ENCODE results near the gene UBE2L5.
A peak's percentile ranks its signal among the peaks of the same experiment; 100 is the strongest.

The UBE2L5 gene

GRCh38 chr13:30406779-30407416, 15.4 kb upstream of the UBE2L5 start:
- H3K9me3 ChIP-seq (ENCODE audit: control insufficient read depth, insufficient read depth, low read depth, low read length), result no peaks in the 10 kb centered on the region
- H3K27ac ChIP-seq (ENCODE audit: low read depth, low read length), result no peak overlapping the region
- H3K9ac ChIP-seq (ENCODE audit: low read length), result no peak overlapping the region

GRCh38 chr13:30408319-30409101, 13.8 kb upstream of the UBE2L5 start:
- H3K9me3 ChIP-seq (ENCODE audit: control insufficient read depth, insufficient read depth, low read depth, low read length), result no peaks in the 10 kb centered on the region
- peak overlapping the region; percentile 31 for H3K9ac ChIP-seq (ENCODE audit: low read length)
- no peaks in the 10 kb centered on the region for H3K36me3 ChIP-seq (ENCODE audit: control insufficient read depth, insufficient read depth, low read length)
- peaks cover 12% of the 10 kb centered on the region for H3K27me3 ChIP-seq (ENCODE audit: control insufficient read depth, insufficient read depth, low read length)
- peaks cover 13% of the 10 kb centered on the region for H3K4me1 ChIP-seq (ENCODE audit: control insufficient read depth, insufficient read depth, low read length)
- H3K4me3 ChIP-seq (ENCODE audit: low read depth, low read length), result peak overlapping the region; percentile 43
- H3K27ac ChIP-seq (ENCODE audit: low read depth, low read length), result no peak overlapping the region

More at GRCh38 chr13:30406779-30407416, 15.4 kb upstream of the UBE2L5 start:
- Histone ChIP-seq H3K4me3 (ENCODE audit: low read depth, low read length) (no peak overlapping the region), H3K36me3 (ENCODE audit: control insufficient read depth, insufficient read depth, low read length) (no peaks in the 10 kb centered on the region), H3K27me3 (ENCODE audit: control insufficient read depth, insufficient read depth, low read length) (peaks cover 12% of the 10 kb centered on the region), H3K4me1 (ENCODE audit: control insufficient read depth, insufficient read depth, low read length) (peaks cover 15% of the 10 kb centered on the region)

- Histone ChIP-seq H3K9ac (ENCODE audit: low read length) (no peak overlapping the region), H3K4me1 (ENCODE audit: control insufficient read depth, insufficient read depth, low read length) (peaks cover 13% of the 10 kb centered on the region), H3K27me3 (ENCODE audit: control insufficient read depth, insufficient read depth, low read length) (peaks cover 12% of the 10 kb centered on the region), H3K27ac (ENCODE audit: low read depth, low read length) (no peak overlapping the region), H3K36me3 (ENCODE audit: control insufficient read depth, insufficient read depth, low read length) (no peaks in the 10 kb centered on the region), H3K9me3 (ENCODE audit: control insufficient read depth, insufficient read depth, low read depth, low read length) (no peaks in the 10 kb centered on the region), H3K4me3 (ENCODE audit: low read depth, low read length) (no peak overlapping the region)
Observed at GRCh38 chr13:30409886-30410704, 12.2 kb upstream of the UBE2L5 start.

GRCh38 chr13:30410705-30411125, 11.6 kb upstream of the UBE2L5 start:
- H3K9me3 ChIP-seq (ENCODE audit: control insufficient read depth, insufficient read depth, low read depth, low read length), result no peaks in the 10 kb centered on the region
- H3K36me3 ChIP-seq (ENCODE audit: control insufficient read depth, insufficient read depth, low read length), result no peaks in the 10 kb centered on the region
- no peak overlapping the region for H3K9ac ChIP-seq (ENCODE audit: low read length)
- no peak overlapping the region for H3K4me3 ChIP-seq (ENCODE audit: low read depth, low read length)
- no peak overlapping the region for H3K27ac ChIP-seq (ENCODE audit: low read depth, low read length)
- H3K4me1 ChIP-seq (ENCODE audit: control insufficient read depth, insufficient read depth, low read length), result peaks cover 13% of the 10 kb centered on the region
- peaks cover 12% of the 10 kb centered on the region for H3K27me3 ChIP-seq (ENCODE audit: control insufficient read depth, insufficient read depth, low read length)

GRCh38 chr13:30412346-30412745, 9.9 kb upstream of the UBE2L5 start:
- H3K36me3 ChIP-seq (ENCODE audit: control insufficient read depth, insufficient read depth, low read length), result no peaks in the 10 kb centered on the region
- no peak overlapping the region for H3K9ac ChIP-seq (ENCODE audit: low read length)
- H3K4me1 ChIP-seq (ENCODE audit: control insufficient read depth, insufficient read depth, low read length), result peaks cover 13% of the 10 kb centered on the region
- H3K27ac ChIP-seq (ENCODE audit: low read depth, low read length), result no peak overlapping the region
- no peaks in the 10 kb centered on the region for H3K9me3 ChIP-seq (ENCODE audit: control insufficient read depth, insufficient read depth, low read depth, low read length)
- H3K27me3 ChIP-seq (ENCODE audit: control insufficient read depth, insufficient read depth, low read length), result peaks cover 12% of the 10 kb centered on the region
- H3K4me3 ChIP-seq (ENCODE audit: low read depth, low read length), result no peak overlapping the region

- Histone ChIP-seq H3K36me3 (ENCODE audit: control insufficient read depth, insufficient read depth, low read length) (no peaks in the 10 kb centered on the region), H3K9me3 (ENCODE audit: control insufficient read depth, insufficient read depth, low read depth, low read length) (no peaks in the 10 kb centered on the region), H3K9ac (ENCODE audit: low read length) (no peak overlapping the region), H3K27me3 (ENCODE audit: control insufficient read depth, insufficient read depth, low read length) (peaks cover 10% of the 10 kb centered on the region), H3K4me3 (ENCODE audit: low read depth, low read length) (no peak overlapping the region), H3K27ac (ENCODE audit: low read depth, low read length) (no peak overlapping the region), H3K4me1 (ENCODE audit: control insufficient read depth, insufficient read depth, low read length) (peaks cover 7% of the 10 kb centered on the region)
Observed at GRCh38 chr13:30413842-30414241, 8.5 kb upstream of the UBE2L5 start.

GRCh38 chr13:30415430-30416030, 6.8 kb upstream of the UBE2L5 start:
- H3K9ac ChIP-seq (ENCODE audit: low read length), result no peak overlapping the region
- H3K9me3 ChIP-seq (ENCODE audit: control insufficient read depth, insufficient read depth, low read depth, low read length), result no peaks in the 10 kb centered on the region
- H3K4me1 ChIP-seq (ENCODE audit: control insufficient read depth, insufficient read depth, low read length), result peaks cover 2% of the 10 kb centered on the region; the same call in 1 of the 2 replicates
- no peak overlapping the region for H3K4me3 ChIP-seq (ENCODE audit: low read depth, low read length)
- no peaks in the 10 kb centered on the region for H3K36me3 ChIP-seq (ENCODE audit: control insufficient read depth, insufficient read depth, low read length)
- peaks cover 13% of the 10 kb centered on the region for H3K27me3 ChIP-seq (ENCODE audit: control insufficient read depth, insufficient read depth, low read length)
- H3K27ac ChIP-seq (ENCODE audit: low read depth, low read length), result no peak overlapping the region

GRCh38 chr13:30416471-30416870, 5.8 kb upstream of the UBE2L5 start:
- H3K27ac ChIP-seq (ENCODE audit: low read depth, low read length), result no peak overlapping the region
- H3K9me3 ChIP-seq (ENCODE audit: control insufficient read depth, insufficient read depth, low read depth, low read length), result no peaks in the 10 kb centered on the region
- no peak overlapping the region for H3K4me3 ChIP-seq (ENCODE audit: low read depth, low read length)
- peaks cover 20% of the 10 kb centered on the region for H3K27me3 ChIP-seq (ENCODE audit: control insufficient read depth, insufficient read depth, low read length)
- no peak overlapping the region for H3K9ac ChIP-seq (ENCODE audit: low read length)
- H3K4me1 ChIP-seq (ENCODE audit: control insufficient read depth, insufficient read depth, low read length), result peaks cover 11% of the 10 kb centered on the region
- no peaks in the 10 kb centered on the region for H3K36me3 ChIP-seq (ENCODE audit: control insufficient read depth, insufficient read depth, low read length)

- H3K27me3 ChIP-seq (ENCODE audit: control insufficient read depth, insufficient read depth, low read length), result peaks cover 25% of the 10 kb centered on the region
- no peaks in the 10 kb centered on the region for H3K36me3 ChIP-seq (ENCODE audit: control insufficient read depth, insufficient read depth, low read length)
- peaks cover 15% of the 10 kb centered on the region for H3K4me1 ChIP-seq (ENCODE audit: control insufficient read depth, insufficient read depth, low read length)
- no peak overlapping the region for H3K9ac ChIP-seq (ENCODE audit: low read length)
- H3K4me3 ChIP-seq (ENCODE audit: low read depth, low read length), result no peak overlapping the region
- H3K27ac ChIP-seq (ENCODE audit: low read depth, low read length), result no peak overlapping the region
- H3K9me3 ChIP-seq (ENCODE audit: control insufficient read depth, insufficient read depth, low read depth, low read length), result no peaks in the 10 kb centered on the region
Observed at GRCh38 chr13:30418075-30418716, 4.1 kb upstream of the UBE2L5 start.

- no peaks in the 10 kb centered on the region for H3K36me3 ChIP-seq (ENCODE audit: control insufficient read depth, insufficient read depth, low read length)
- no peaks in the 10 kb centered on the region for H3K9me3 ChIP-seq (ENCODE audit: control insufficient read depth, insufficient read depth, low read depth, low read length)
- no peak overlapping the region for H3K27ac ChIP-seq (ENCODE audit: low read depth, low read length)
- no peak overlapping the region for H3K4me3 ChIP-seq (ENCODE audit: low read depth, low read length)
- H3K9ac ChIP-seq (ENCODE audit: low read length), result no peak overlapping the region
- H3K27me3 ChIP-seq (ENCODE audit: control insufficient read depth, insufficient read depth, low read length), result peaks cover 30% of the 10 kb centered on the region
- peaks cover 15% of the 10 kb centered on the region for H3K4me1 ChIP-seq (ENCODE audit: control insufficient read depth, insufficient read depth, low read length)
Observed at GRCh38 chr13:30418717-30419459, 3.4 kb upstream of the UBE2L5 start.
